NCI-H82 treated with DMSO at 0.1 percent for 48 hours (cell line): ENCODE data around the gene HMX1.

Experiments used
- DNase-seq: peaks from one replicate; lab custom pipeline; 2025; ENCODE audit not compliant: unreplicated experiment; lab: John Stamatoyannopoulos, UW

Gene HMX1

DNA sequence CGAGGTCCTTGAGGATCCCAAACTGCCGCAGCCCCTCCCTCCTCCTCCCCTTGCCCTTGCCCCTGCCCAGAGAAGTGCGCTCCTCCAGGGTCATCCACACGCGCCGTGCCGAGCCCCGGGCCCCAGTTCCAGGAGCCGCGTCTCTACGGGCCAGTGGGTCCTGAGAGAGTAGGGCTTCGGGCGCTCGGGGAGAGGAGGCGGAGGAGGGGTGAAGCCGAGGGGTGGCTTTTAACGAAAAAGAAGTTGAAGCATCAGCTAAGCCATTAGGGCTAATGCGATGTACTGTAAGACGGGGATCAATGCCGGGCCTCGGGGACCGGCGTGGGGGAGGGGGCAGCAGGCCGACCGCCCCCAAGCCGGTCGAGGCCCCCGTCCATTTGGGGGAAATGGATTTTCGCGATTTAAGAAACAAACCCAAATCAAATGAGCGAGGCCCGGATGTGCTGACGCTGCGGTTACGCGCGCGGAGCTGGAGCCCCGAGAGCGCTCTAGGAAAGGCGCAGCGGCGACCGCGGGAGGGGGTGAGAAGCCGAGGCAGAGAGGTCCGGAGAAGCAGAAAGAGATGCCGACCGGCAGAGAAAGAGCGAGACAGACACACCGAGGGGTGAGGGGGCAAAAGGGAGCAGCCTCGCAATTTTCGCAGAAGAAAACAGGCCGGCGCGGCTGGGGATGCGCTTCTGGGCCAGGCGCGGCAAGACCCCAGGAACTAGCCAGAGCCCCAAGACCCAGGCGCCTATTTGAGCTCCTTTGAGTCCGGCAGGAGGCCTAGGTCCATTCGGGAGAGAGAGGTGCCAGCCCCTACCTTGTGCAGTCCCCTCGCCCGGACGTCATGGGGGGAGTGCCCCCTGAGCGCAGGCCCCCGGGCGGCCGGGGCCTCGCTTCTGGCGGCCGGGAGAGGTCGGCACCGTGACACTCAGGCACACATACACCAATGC lies 13.6 kb downstream of the HMX1 start:
- no peak for DNase-seq

DNA sequence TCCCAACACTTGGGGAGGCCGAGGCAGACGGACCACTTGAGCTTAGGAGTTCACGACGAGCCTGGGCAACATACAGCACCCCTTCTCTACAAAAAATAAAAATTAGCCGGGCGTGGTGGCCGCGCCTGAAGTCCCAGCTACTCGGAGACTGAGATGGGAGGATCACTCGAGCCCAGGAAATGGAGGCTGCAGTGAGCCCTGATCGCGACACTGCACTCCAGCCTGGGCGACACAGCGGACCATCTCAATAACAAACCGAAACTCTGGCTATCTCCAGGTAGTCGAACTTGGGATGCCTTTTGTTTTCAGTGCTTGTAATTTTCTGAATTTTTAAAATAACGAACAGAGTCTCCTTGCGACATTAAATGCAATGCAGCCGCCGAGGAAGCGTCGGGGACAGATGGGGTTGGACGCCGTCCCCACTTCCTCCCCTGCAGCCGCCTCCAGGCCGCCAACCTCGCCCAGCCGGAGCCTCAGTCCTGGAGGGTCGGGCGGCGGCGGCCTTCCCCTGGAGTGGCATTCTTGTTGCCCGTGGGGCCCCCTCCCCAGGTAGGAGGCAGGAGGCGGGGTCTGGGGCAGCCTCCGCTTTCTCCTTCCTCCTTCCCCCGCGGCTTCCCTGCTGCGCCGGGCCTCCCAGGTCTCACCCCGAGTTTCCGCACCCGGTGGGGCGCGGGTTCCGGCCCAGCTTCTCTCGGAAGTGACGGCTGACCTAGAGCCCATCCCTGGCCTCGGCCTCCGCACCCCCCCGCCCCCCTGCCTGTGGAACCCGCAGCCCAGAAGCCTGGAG lies 14.6 kb downstream of the HMX1 start:
- no peak for DNase-seq

DNA sequence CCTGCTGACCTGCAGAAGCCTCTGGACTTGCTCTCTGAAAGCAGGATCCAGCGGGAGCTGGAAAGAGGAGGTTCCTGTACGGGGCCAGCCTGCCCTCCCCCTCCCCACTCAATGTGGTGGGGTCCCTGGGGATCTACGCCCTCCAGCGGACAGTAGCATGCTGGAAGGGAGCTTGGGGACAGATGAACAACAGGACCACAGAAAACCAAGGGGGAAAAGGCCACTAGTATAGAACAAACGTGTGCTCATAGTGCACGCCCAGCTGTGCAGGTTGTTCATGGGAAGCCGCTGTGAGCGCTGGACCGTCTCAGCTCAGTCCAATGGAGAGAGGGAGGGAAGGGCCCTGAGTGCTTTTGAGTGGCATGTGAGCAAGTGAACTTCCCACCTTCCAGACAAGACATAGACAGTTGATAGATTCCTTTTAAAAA lies 15.8 kb downstream of the HMX1 start:
- DNase-seq = no peak

GRCh38 chr4:8854931-8855330 lies 16.7 kb downstream of the HMX1 start:
- no peak for DNase-seq

DNA sequence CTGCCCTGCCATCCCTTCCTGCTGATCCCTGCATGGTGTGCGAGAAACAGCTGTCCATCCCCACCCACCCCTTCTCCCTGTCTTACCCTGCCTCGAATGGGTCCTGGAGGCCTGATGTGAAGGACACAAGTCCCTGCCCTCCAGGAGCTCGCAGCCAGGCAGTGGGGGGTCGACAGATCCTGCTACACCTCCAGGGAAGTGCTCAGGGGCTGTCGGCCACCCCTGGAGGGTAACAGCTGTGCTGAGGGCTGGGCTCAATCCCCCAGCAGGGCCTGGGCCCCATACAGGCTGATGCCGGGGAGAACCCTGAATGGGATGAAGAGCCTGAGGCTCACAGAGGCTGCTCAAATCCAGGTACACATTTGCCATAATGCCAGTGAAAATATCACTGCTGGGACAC lies 17.6 kb downstream of the HMX1 start:
- no peak for DNase-seq

DNA sequence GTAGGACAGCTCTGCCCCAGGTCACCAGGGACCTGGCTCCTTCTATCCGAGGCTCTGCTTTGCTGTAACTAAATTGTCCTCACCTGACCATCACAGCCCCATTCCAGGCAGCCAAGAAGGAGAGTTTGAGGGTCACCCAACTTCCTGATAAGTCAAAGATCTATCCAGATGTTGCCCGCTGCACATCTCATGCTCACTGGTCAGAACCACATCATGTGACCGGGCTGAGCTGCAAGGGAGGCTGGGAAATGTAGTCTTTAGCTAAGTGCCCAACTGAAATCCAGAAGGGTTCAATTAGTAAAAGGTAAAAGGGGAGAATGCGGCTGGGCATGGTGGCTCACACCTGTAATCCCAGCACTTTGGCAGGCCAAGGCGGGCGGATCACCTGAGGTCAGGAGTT lies 18.4 kb downstream of the HMX1 start:
- no peak for DNase-seq

DNA sequence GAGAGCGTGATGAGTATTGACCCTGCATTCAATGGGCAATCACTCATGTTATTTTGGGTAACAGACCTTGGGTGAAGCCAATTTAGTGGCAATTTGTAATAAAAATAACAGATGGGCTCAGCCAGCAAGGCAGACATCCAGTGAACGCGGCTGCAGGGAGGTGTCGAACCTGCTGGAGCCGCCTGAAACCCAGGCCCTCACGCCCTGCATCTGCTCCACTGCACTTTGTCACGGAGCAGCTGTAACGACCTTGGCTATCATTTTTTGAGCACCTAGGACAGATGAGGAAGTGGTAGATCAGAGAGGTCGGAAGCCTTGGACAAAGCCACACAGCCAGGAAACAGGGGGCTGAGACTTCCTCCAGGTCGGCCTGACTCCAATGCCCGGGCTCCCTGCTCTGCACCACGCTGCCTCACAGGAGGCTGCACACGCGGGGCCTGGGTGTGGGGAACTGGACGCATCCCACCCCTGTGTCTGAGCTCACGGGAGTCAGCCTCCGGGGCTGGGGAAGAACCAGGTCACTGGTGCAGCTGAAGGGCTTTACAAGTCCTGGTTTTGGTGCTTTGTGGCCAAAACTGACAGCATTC lies 19.4 kb downstream of the HMX1 start:
- DNase-seq = no peak

DNA sequence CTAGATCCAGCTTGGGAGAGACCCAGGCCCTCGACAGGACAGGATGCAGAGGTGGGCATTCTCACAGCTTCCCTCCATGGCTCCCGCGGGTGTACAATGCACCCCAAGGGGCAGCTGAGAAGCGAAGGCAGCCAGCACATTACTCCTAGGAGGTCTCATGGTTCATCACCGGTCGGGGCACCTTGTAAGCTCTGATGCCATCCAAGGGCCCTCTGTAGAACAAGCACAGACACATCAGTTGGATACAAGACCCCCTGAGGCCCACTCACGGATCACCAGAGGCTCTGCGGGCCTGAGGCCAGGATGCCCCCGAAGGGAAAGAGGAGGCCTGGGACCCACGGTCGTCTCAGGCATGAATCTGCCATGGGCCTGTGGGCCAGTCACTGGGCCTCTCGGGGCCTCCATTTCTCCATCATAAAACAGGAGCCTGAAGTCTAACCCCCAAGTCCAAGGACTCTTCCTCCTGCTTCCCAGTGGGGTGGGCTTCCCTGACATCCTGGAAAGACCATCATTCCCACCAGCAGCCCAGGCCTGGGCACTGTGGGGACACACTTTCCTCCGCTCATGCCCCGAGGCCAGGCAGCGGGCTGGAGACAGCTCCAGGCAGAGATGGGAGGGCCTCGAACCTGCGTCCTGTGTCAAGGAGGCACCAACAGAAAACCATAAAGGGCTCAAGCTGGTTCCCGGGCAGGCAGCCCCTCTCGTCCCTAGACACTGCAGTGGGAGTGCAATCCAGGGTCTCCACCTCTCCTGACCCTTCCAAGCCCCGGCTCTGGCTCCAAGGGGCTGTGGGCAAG lies 20.1 kb downstream of the HMX1 start:
- DNase-seq = no peak

- no peak for DNase-seq
Measured at GRCh38 chr4:8850830-8851188, 20.8 kb downstream of the HMX1 start.

DNA sequence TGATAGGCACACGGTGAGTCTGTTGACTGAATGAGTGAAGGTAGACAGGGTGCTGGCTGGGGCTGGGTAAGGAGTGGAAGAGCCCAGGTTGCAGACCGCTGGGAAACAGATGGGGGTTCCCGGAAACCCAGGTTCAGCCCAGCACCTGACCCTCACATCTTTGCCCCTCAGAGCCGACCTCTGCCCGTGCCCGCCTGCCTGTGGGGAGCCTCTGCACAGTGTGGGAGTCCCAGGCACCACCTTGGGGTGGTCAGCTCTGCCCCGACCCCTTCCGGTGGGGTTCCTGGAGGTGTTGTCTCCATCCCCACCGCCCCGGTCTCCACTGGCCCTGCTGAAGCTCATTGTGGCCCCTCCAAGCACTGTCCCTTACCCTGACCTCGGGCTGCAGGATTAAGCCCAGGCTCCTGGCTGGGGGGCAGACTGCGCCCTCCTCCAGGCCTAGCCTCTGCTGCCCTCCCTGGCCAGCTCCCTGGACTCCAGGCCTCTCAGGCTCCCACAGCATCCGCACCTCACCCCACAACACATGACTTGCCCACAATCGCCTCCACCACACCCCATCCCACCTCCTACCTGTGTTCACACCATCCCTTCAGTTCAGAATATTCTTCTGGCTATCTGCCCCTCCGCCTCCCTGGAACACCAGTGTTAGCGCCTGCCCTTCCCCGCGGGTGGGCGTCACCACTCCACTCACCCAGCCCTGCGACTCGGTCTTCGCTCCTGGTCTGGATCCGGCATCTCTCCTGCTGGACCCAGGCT lies 21.4 kb downstream of the HMX1 start:
- DNase-seq = no peak

- DNase-seq = no peak
Measured at GRCh38 chr4:8849266-8850073, 22.2 kb downstream of the HMX1 start.

- no peak for DNase-seq
Measured at GRCh38 chr4:8848507-8849265, 23.0 kb downstream of the HMX1 start.

- no peak for DNase-seq
Measured at GRCh38 chr4:8847764-8848163, 23.9 kb downstream of the HMX1 start.

GRCh38 chr4:8847331-8847730 lies 24.3 kb downstream of the HMX1 start:
- no peak for DNase-seq

DNA sequence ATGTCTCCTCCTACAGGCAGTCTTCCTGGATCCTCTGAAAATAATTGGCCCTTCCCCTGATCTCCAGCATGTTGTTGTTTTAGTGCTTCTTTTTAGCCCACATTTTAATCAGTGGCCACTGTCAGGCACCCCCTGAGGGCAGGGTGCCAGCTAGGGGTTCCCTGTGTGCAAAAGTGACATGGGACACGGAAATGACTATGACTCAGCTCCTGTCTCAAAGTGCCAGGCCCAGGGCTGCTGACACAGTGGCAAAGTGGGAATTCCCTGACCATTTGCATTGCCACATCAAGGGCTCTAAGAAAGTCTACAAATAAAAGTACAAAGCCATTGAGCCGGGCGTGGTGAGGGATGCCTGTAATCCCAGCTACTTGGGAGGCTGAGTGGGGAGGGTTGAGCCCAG lies 24.8 kb downstream of the HMX1 start:
- DNase-seq = no peak

GRCh38 chr4:8846046-8846720 lies 25.5 kb downstream of the HMX1 start:
- DNase-seq = no peak

DNA sequence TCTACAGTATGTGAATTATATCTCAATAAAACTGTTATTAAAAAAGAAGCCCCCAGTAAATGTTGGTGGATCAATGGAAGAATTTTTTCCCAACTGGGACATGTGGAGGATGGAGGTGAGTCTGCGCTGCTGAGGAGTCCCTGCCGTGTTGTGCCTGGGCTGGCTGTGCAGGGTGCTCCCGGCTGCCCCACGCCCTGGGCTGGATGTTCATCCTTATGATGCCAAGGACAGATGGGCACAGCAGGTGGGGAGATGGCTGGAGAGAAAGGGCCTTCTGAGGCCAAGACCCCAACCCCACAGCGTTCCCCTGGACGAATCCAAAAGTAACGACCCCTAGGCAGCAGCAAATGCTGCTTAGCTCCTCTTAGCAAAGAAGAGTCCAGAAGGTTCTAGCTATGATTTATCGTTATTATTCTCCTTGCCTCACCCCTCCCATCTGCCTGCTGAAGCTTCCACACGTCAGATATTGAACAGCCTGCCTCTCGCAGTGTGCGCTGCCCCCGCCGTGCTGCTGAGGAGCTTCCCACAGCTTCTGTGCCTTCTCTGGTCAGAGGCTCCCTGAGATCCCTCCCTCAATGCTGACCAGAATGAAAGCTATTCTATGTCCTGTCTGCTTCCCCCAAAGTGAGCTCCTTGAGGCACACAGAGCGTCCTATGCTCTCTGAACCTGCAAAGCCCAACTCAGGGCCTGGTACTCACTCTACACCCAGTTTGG lies 26.5 kb downstream of the HMX1 start:
- DNase-seq = no peak

- DNase-seq = no peak
Measured at GRCh38 chr4:8843597-8843996, 28.0 kb downstream of the HMX1 start.
